PC-9 (cell line): ENCODE measurements around the gene SORBS2. TPM values are rescaled to one million over a fixed set of nuclear protein-coding genes. Genes with fewer than 3 reads are reported as not detected.
A peak's percentile ranks its signal among the peaks of the same experiment; 100 is the strongest.

Source experiments
- BruUV-seq: library from RNA; stranded (reverse); fragments of 400-500 nt; replicated peaks from 2 replicates; lab custom pipeline; 2021; lab: Mats Ljungman, UMichigan
- CTCF ChIA-PET: fragments of 300-600 bp; sonication (Branson Sonifier 250); formaldehyde crosslinking; loops from one replicate; lab custom pipeline; 2022; ENCODE audit warnings: antibody characterized with exemption; lab: Charles Lee
- POLR2A ChIA-PET: fragments of 300-600 bp; sonication (Branson Sonifier 250); formaldehyde crosslinking; loops from one replicate; lab custom pipeline; 2022; ENCODE audit warnings: antibody characterized with exemption; ENCODE audit not compliant: unreplicated experiment; lab: Charles Lee
- DNase-seq, 2 experiments: peaks; one replicate each; pipeline versions ENCODE4 v3.0.0 to v3.0.0-alpha.2; 2015 to 2022; ENCODE audit warnings: mixed read lengths in 1 of 2
- H2AFZ ChIP-seq: fragments of 200-600 bp; sonication (generic); 2 replicates; pipeline ENCODE4 v1.8.1; 2017; ENCODE audit warnings: antibody characterized with exemption
- H3F3A ChIP-seq: fragments of 200-600 bp; sonication (generic); 2 replicates; pipeline ENCODE4 v1.8.1; 2017; ENCODE audit warnings: antibody characterized with exemption, mild to moderate bottlenecking, low read depth; ENCODE audit not compliant: insufficient read depth
- H3K27ac ChIP-seq: fragments of 200-600 bp; sonication (generic); 2 replicates; pipeline ENCODE4 v1.6.1; 2016; ENCODE audit warnings: mixed run types
- H3K27me3 ChIP-seq: fragments of 200-600 bp; sonication (generic); 2 replicates; pipeline ENCODE4 v1.6.1; 2016; ENCODE audit warnings: low read depth, mixed run types; ENCODE audit not compliant: insufficient read depth
- H3K36me3 ChIP-seq: fragments of 200-600 bp; sonication (generic); 2 replicates; pipeline ENCODE4 v1.6.1; 2016; ENCODE audit warnings: low read depth, mixed run types
- H3K4me1 ChIP-seq: fragments of 200-600 bp; sonication (generic); replicated peaks from 2 replicates; pipeline ENCODE4 v1.6.1; 2016; ENCODE audit warnings: mixed run types; ENCODE audit not compliant: insufficient read depth
- H3K4me2 ChIP-seq: fragments of 200-600 bp; sonication (generic); 2 replicates; pipeline ENCODE4 v1.6.1; 2017; ENCODE audit warnings: mixed run types
- H3K4me3 ChIP-seq: fragments of 200-600 bp; sonication (generic); 2 replicates; pipeline ENCODE4 v1.6.1; 2016; ENCODE audit warnings: mixed run types
- H3K79me2 ChIP-seq: fragments of 200-600 bp; sonication (generic); 2 replicates; pipeline ENCODE4 v1.6.1; 2017; ENCODE audit warnings: low read depth, mixed run types
- H3K9me2 ChIP-seq: fragments of 200-600 bp; sonication (generic); 2 replicates; pipeline ENCODE4 v1.8.1; 2017; ENCODE audit warnings: mild to moderate bottlenecking; ENCODE audit not compliant: insufficient read depth
- H3K9me3 ChIP-seq: fragments of 200-600 bp; sonication (generic); 2 replicates; pipeline ENCODE4 v1.8.1; 2016; ENCODE audit warnings: low read depth; ENCODE audit not compliant: insufficient read depth
- H4K20me1 ChIP-seq: fragments of 200-600 bp; sonication (generic); 2 replicates; pipeline ENCODE4 v1.8.1; 2017; ENCODE audit not compliant: insufficient read depth
- CTCF ChIP-seq: fragments of 200-600 bp; sonication (generic); conservative IDR thresholded peaks from 2 replicates; pipeline ENCODE4 v1.6.1; 2017; ENCODE audit warnings: mixed run types, antibody characterized with exemption, mild to moderate bottlenecking, moderate library complexity
- EZH2 ChIP-seq: fragments of 200-600 bp; sonication (generic); IDR thresholded peaks from 2 replicates; pipeline ENCODE4 v1.8.0; 2017; ENCODE audit warnings: antibody characterized with exemption, low read depth
- intact Hi-C: fragments of 100-400 bp; cut with micrococcal nuclease; formaldehyde crosslinking; loops from one replicate; pipeline ENCODE4 v1.10.0; 2022; ENCODE audit not compliant: unreplicated experiment
- total RNA-seq: library from RNA; stranded (reverse); gene quantifications from 2 replicates; pipeline ENCODE4 v1.2.3, GENCODE V29; 2021

SORBS2 gene
- total RNA-seq, 1 experiment from 2014 or later: 16.4 TPM

GRCh38 chr4:185590982-185591381, 221.0 kb downstream of the SORBS2 start:
- Histone ChIP-seq H3F3A (no peaks in the 10 kb centered on the region; the same call in 1 of the 2 replicates), H3K9me2 (no peaks in the 10 kb centered on the region), H3K79me2 (no peaks in the 10 kb centered on the region), H2AFZ (0 out of 2 replicates have a peak overlapping the region, but pooled peaks have one; percentile 9), H3K36me3 (no peaks in the 10 kb centered on the region), H3K4me2 (peak overlapping the region; percentile 49), H3K4me3 (no peak overlapping the region; the same call in 1 of the 2 replicates), H3K9me3 (no peaks in the 10 kb centered on the region), H3K27ac (no peak overlapping the region), H4K20me1 (no peaks in the 10 kb centered on the region), H3K27me3 (no peaks in the 10 kb centered on the region), H3K4me1 (peaks cover 14% of the 10 kb centered on the region)
- no peak for TF ChIP-seq CTCF
- TF ChIP-seq EZH2: no peak
- BruUV-seq: no TSS peak
- intact Hi-C loops: loop anchor here (10.0 kb wide), 2 partner anchors 196 to 386 kb away; partner anchors contain the start of genes ANKRD37, CFAP97, LRP2BP and SNX25
- POLR2A ChIA-PET: no interaction called here
- CTCF ChIA-PET: no interaction called here
- DNase-seq: no peak

DNA sequence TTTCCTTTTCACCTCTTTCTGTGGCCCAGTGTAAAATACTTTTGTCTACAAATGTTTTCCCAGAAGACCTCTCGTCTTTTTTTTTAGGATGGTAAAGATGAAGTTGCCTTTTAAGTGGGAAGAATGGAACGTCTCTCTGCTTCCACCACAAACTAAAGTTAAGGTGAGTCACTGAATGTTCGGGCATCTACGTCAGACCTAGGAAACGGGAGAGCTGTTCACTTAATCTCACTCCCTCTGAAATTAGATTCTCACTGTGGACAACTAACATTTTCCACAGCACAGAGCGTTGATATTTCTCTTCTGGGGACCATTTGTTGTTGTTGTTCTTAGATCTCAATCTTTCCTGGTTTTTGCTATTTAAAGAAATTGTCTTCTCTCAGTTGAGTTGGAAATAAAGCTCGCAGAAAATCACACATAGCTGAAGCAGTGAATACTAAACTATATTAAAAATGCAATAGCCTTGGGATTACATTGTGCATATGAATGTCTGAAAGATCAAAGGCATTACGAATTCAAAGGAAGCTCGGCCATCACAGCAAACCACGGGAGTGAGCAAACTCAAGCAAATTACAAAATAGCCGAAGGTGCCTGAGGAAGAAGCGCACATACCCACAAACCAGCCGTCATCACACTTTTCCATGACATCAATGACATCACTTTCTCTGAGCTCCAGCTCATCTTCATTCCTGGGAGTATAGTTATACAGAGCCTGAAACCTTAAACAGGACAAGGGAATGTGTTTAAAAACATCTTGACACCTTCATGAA, 222.7 kb downstream of the SORBS2 start:
- TF ChIP-seq CTCF (no peak), EZH2 (no peak)
- Histone ChIP-seq H3K4me1 (peaks cover 14% of the 10 kb centered on the region), H3K4me2 (no peak overlapping the region), H3K79me2 (no peaks in the 10 kb centered on the region), H3K4me3 (no peak overlapping the region), H4K20me1 (no peaks in the 10 kb centered on the region), H3K9me2 (no peaks in the 10 kb centered on the region), H3K27me3 (no peaks in the 10 kb centered on the region), H3K36me3 (no peaks in the 10 kb centered on the region), H3K27ac (no peak overlapping the region), H3K9me3 (no peaks in the 10 kb centered on the region), H2AFZ (no peak overlapping the region), H3F3A (no peaks in the 10 kb centered on the region; the same call in 1 of the 2 replicates)
- DNase-seq: no peak
- ChIA-PET CTCF (interaction anchor here (0.6 kb wide), 1 partner anchor 232 kb away, joined by 4 read pairs; no protein-coding TSS in a partner anchor), POLR2A (no interaction called here)
- intact Hi-C loops: no loop called here
- no TSS peak for BruUV-seq

- no peak for DNase-seq
- no TSS peak for BruUV-seq
- ChIA-PET CTCF (no interaction called here), POLR2A (no interaction called here)
- Histone ChIP-seq H3K9me3 (no peaks in the 10 kb centered on the region), H3K4me3 (no peak overlapping the region), H3K4me1 (peaks cover 14% of the 10 kb centered on the region), H3K4me2 (no peak overlapping the region), H3K27ac (no peak overlapping the region), H3K9me2 (no peaks in the 10 kb centered on the region), H3F3A (no peaks in the 10 kb centered on the region; the same call in 1 of the 2 replicates), H3K27me3 (no peaks in the 10 kb centered on the region), H4K20me1 (no peaks in the 10 kb centered on the region), H2AFZ (no peak overlapping the region), H3K36me3 (no peaks in the 10 kb centered on the region), H3K79me2 (no peaks in the 10 kb centered on the region)
- TF ChIP-seq EZH2 (no peak), CTCF (no peak)
- intact Hi-C loops: no loop called here
These were observed 224.4 kb downstream of the SORBS2 start for GRCh38 chr4:185587427-185588161.
